ENCODE results near the gene LPCAT2. TPM values are rescaled to one million over a fixed set of nuclear protein-coding genes. Genes with fewer than 3 reads are reported as not detected.

LPCAT2 gene
- total RNA-seq, 2 experiments from 2014 or later, result 0.16 TPM; not detected in 1

DNA sequence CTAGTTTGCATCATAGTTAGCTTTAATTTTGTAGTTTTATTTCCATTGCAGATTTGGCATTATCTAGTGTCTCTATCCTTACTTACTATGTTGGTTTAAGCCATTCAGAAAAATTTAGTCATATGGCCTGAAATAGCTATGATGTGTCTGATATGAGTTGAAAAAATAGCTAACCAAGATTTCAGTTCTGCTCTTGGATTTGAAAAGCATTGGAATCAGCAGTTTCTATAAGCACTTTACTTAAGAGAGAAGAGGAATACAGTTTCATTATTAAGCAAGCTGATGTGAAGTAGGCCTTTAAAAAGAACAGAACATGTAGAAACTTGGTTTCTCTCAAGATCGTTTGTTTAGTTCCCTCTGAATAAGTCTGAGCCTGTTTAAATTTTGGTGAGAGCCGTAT is 25.9 kb downstream of the LPCAT2 start:
- Mint-ChIP-seq H3K4me1 (ENCODE audit: low read depth) (no peaks in the 10 kb centered on the region), H3K27me3 (peaks cover 1% of the 10 kb centered on the region), H3K27ac (no peak overlapping the region), H3K36me3 (ENCODE audit: low read depth) (no peaks in the 10 kb centered on the region), H3K9me3 (no peaks in the 10 kb centered on the region), H3K4me3 (no peak overlapping the region)
- TF ChIP-seq, protein P1, sequence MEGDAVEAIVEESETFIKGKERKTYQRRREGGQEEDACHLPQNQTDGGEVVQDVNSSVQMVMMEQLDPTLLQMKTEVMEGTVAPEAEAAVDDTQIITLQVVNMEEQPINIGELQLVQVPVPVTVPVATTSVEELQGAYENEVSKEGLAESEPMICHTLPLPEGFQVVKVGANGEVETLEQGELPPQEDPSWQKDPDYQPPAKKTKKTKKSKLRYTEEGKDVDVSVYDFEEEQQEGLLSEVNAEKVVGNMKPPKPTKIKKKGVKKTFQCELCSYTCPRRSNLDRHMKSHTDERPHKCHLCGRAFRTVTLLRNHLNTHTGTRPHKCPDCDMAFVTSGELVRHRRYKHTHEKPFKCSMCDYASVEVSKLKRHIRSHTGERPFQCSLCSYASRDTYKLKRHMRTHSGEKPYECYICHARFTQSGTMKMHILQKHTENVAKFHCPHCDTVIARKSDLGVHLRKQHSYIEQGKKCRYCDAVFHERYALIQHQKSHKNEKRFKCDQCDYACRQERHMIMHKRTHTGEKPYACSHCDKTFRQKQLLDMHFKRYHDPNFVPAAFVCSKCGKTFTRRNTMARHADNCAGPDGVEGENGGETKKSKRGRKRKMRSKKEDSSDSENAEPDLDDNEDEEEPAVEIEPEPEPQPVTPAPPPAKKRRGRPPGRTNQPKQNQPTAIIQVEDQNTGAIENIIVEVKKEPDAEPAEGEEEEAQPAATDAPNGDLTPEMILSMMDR (IDR thresholded peaks at IDR 0.05), result no peak
- CTCF ChIA-PET, result interaction anchor here (1.0 to 5.1 kb wide), 2 partner anchors 70 kb away, joined by 4 to 17 read pairs; no protein-coding TSS in a partner anchor
- intact Hi-C loops (cut with micrococcal nuclease), result no loop called here
- ATAC-seq (no peak), DNase-seq (no peak)
- POLR2A ChIA-PET, result no interaction called here

DNA sequence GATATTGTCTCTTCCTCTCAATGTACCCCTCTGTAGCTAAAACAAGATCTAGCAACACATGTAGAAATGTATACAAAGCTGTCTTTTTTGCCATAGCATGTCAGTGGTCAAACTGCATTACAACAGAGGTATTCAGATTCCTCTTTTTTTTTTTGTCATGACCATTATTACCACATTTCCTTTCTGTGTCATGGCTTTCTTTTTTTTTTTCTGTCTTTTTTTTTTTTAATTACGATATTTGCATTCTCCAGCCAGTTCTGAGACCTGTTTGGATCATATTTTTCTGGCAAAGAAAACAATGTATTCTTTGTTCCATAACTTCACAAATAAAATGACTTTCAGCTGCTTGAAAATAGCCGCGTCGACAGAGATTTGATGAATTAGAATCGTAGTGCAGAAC is 30.2 kb downstream of the LPCAT2 start:
- intact Hi-C loops (cut with micrococcal nuclease), result no loop called here
- ATAC-seq, result no peak
- CTCF ChIA-PET, result interaction anchor here (5.1 kb wide), 1 partner anchor 74 kb away, joined by 17 read pairs; no protein-coding TSS in a partner anchor
- DNase-seq, result no peak
- Mint-ChIP-seq H3K27me3 (no peaks in the 10 kb centered on the region), H3K9me3 (no peaks in the 10 kb centered on the region), H3K36me3 (ENCODE audit: low read depth) (no peaks in the 10 kb centered on the region), H3K27ac (no peak overlapping the region), H3K4me3 (no peak overlapping the region), H3K4me1 (ENCODE audit: low read depth) (no peaks in the 10 kb centered on the region)
- POLR2A ChIA-PET, result no interaction called here
- TF ChIP-seq, protein P1 (IDR thresholded peaks at IDR 0.05), result no peak

DNA sequence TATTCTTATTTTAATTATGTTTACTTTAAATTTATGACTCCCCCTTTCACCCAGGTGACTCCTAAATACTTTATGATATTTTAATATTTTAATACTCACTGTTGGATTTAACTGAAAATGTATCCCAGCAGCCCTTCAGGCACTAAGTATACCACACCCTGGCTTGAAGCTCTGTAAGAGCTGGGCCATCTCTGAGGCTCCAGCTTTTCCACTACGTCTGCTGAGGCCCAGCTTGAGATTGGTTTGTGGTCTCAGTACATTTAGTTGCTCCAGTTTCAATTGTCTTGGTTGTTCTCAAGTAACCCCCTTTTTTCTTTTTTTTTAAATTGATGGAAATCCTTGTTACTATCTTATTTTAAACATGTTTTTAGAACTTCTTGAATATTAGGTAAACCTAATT is 30.6 kb downstream of the LPCAT2 start:
- TF ChIP-seq, protein P1 (IDR thresholded peaks at IDR 0.05), result no peak
- H3K36me3 Mint-ChIP-seq (ENCODE audit: low read depth), result no peaks in the 10 kb centered on the region
- no peak for ATAC-seq
- POLR2A ChIA-PET, result no interaction called here
- H3K27ac Mint-ChIP-seq, result no peak overlapping the region
- no peak for DNase-seq
- no peaks in the 10 kb centered on the region for H3K4me1 Mint-ChIP-seq (ENCODE audit: low read depth)
- H3K27me3 Mint-ChIP-seq, result no peaks in the 10 kb centered on the region
- CTCF ChIA-PET, result interaction anchor here (5.1 kb wide), 1 partner anchor 75 kb away, joined by 17 read pairs; no protein-coding TSS in a partner anchor
- H3K4me3 Mint-ChIP-seq, result no peak overlapping the region
- H3K9me3 Mint-ChIP-seq, result no peaks in the 10 kb centered on the region
- intact Hi-C loops (cut with micrococcal nuclease), result no loop called here

DNA sequence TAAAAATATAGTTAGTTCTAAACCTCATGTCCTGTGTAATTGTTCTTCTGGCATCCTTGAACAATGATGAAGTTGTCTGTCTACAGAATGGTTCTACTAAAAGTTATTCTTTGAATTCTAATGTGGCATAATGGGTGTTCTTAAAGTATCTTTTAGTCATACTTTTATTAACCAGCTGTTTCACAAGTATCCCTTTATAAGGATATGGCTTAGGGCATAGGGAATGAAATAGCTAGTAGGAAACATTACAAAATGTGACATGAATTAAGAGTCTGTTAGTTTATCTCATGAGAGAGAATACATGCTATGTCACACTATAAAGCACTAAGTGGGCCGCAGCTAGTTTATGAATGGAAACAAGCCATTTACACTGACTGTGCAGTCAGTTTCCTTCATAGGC is 31.3 kb downstream of the LPCAT2 start:
- intact Hi-C loops (cut with micrococcal nuclease), result no loop called here
- ATAC-seq, result no peak
- TF ChIP-seq, protein P1 (IDR thresholded peaks at IDR 0.05), result no peak
- H3K27ac Mint-ChIP-seq, result no peak overlapping the region
- ChIA-PET CTCF (interaction anchor here (1.2 kb wide), 1 partner anchor 75 kb away, joined by 7 read pairs; no protein-coding TSS in a partner anchor), POLR2A (no interaction called here)
- H3K27me3 Mint-ChIP-seq, result no peaks in the 10 kb centered on the region
- H3K4me1 Mint-ChIP-seq (ENCODE audit: low read depth), result no peaks in the 10 kb centered on the region
- DNase-seq, result no peak
- no peaks in the 10 kb centered on the region for H3K36me3 Mint-ChIP-seq (ENCODE audit: low read depth)
- H3K4me3 Mint-ChIP-seq, result no peak overlapping the region
- no peaks in the 10 kb centered on the region for H3K9me3 Mint-ChIP-seq

DNA sequence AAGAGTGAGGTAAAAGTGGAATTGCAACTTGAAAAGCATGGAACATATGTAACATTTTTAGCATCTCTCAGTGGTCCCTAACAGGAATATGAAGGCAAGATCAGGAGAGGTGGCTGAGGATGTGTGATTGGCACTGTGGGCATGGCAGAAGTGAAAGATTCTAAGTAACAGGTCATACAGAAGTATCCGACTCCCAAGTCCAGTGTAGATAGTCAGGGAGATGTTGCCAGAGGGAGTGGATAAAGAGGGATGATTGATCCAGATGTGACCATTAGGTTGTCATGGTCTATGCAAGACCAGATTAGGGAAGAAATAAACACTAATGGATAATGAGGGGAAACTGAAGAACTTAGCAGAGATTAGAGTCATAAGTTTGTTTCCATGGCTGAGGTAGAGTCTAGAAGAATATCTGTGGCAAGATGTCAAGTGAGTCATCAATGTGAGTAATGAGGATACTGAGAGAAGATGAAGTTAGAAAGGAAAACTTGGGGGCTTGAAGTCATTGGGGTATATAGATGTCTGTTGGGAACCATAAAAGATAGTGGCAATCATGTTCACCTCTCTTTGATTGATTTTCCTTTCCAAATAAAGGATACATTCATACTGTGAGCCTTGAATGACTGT is 33.7 kb downstream of the LPCAT2 start:
- H3K27ac Mint-ChIP-seq, result no peak overlapping the region
- H3K4me1 Mint-ChIP-seq (ENCODE audit: low read depth), result no peaks in the 10 kb centered on the region
- intact Hi-C loops (cut with micrococcal nuclease), result loop anchor here (2.0 kb wide), 1 partner anchor 78 kb away; no protein-coding TSS in a partner anchor
- no peaks in the 10 kb centered on the region for H3K36me3 Mint-ChIP-seq (ENCODE audit: low read depth)
- DNase-seq (no peak), ATAC-seq (peak; percentile 39)
- no peak overlapping the region for H3K4me3 Mint-ChIP-seq
- no peaks in the 10 kb centered on the region for H3K9me3 Mint-ChIP-seq
- TF ChIP-seq, protein P1 (IDR thresholded peaks at IDR 0.05), result no peak
- ChIA-PET POLR2A (no interaction called here), CTCF (interaction anchor here (1.3 kb wide), 1 partner anchor 78 kb away, joined by 3 read pairs; no protein-coding TSS in a partner anchor)
- H3K27me3 Mint-ChIP-seq, result no peaks in the 10 kb centered on the region
